HG02798 (cell line): ENCODE measurements around the gene CFAP43.

Experiments used
- ATAC-seq: cut with Tn5 transposase; IDR thresholded peaks from one replicate; pipeline ENCODE4 v1.9.1; 2021; ENCODE audit warnings: mild to moderate bottlenecking; ENCODE audit not compliant: unreplicated experiment, poor library complexity

Gene CFAP43

GRCh38 chr10:104099941-104100340 is 132.2 kb downstream of the CFAP43 start:
- ATAC-seq: no peak

GRCh38 chr10:104099269-104099668 is 132.9 kb downstream of the CFAP43 start:
- no peak for ATAC-seq

- ATAC-seq: no peak
These were observed 133.7 kb downstream of the CFAP43 start for GRCh38 chr10:104098358-104098925.

- ATAC-seq: no peak
These were observed 135.5 kb downstream of the CFAP43 start for GRCh38 chr10:104096692-104097091.

GRCh38 chr10:104092749-104093148 is 139.4 kb downstream of the CFAP43 start:
- ATAC-seq: no peak

GRCh38 chr10:104090611-104091010 is 141.6 kb downstream of the CFAP43 start:
- ATAC-seq: no peak

- ATAC-seq: no peak
These were observed 142.5 kb downstream of the CFAP43 start for GRCh38 chr10:104089621-104090020.

- no peak for ATAC-seq
These were observed 143.9 kb downstream of the CFAP43 start for GRCh38 chr10:104088239-104088638.

GRCh38 chr10:104085801-104086400 is 146.3 kb downstream of the CFAP43 start, which contains the start of gene COL17A1:
TSS of gene COL17A1 (minus strand) at chr10:104085880. CDS start at chr10:104080673, 5,207 bp downstream.
- no peak for ATAC-seq

GRCh38 chr10:104084482-104085142 is 147.6 kb downstream of the CFAP43 start:
- no peak for ATAC-seq

- ATAC-seq: no peak
These were observed 150.2 kb downstream of the CFAP43 start for GRCh38 chr10:104081998-104082397.

GRCh38 chr10:104080762-104081161 is 151.4 kb downstream of the CFAP43 start:
- ATAC-seq: no peak
